Cardiac fibroblast (primary cell): ENCODE results near the gene PID1.

Experiments used
- DNase-seq, 2 donors: peaks; one replicate each; pipeline versions ENCODE4 v3.0.0 to v3.0.0-alpha.2; 2010; ENCODE audit warnings: low read depth in 2 of 2
- H3K4me3 ChIP-seq, 2 donors: replicated peaks in 1 of 2; 1 replicate in 1 of 2; 2 replicates in 1 of 2; pipeline ENCODE4 v1.5.1; 2011; ENCODE audit warnings: low read depth in 2 of 2, low read length in 2 of 2, mild to moderate bottlenecking in 2 of 2, moderate library complexity in 1 of 2
- TF ChIP-seq, protein P1 (sequence below): IDR thresholded peaks from one replicate; pipeline ENCODE4 v1.5.1; 2011; ENCODE audit warnings: low read depth, mild to moderate bottlenecking, low read length, inconsistent platforms

The PID1 gene

DNA sequence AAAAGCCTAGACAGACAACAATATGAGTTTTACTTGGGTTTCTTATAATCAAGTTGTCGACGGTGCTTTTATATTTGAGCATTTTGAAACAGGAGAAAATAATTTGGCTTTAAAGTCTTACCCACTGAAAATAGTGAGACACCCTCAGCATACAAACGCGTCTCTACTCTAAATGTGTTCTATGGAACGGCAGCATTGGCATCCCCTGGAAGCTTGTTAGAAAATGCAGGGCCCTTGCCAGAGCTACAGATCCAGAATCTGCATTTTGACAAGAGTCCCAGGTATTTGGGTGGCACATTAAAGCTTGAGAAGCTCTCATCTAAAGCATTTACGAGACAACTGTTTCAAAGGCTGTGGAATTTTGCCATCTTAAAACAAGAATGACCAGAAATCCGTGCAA is 163.5 kb downstream of the PID1 start:
- DNase-seq: no peak
- TF ChIP-seq, protein P1, sequence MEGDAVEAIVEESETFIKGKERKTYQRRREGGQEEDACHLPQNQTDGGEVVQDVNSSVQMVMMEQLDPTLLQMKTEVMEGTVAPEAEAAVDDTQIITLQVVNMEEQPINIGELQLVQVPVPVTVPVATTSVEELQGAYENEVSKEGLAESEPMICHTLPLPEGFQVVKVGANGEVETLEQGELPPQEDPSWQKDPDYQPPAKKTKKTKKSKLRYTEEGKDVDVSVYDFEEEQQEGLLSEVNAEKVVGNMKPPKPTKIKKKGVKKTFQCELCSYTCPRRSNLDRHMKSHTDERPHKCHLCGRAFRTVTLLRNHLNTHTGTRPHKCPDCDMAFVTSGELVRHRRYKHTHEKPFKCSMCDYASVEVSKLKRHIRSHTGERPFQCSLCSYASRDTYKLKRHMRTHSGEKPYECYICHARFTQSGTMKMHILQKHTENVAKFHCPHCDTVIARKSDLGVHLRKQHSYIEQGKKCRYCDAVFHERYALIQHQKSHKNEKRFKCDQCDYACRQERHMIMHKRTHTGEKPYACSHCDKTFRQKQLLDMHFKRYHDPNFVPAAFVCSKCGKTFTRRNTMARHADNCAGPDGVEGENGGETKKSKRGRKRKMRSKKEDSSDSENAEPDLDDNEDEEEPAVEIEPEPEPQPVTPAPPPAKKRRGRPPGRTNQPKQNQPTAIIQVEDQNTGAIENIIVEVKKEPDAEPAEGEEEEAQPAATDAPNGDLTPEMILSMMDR: no peak
- no peak overlapping the region for H3K4me3 ChIP-seq

DNA sequence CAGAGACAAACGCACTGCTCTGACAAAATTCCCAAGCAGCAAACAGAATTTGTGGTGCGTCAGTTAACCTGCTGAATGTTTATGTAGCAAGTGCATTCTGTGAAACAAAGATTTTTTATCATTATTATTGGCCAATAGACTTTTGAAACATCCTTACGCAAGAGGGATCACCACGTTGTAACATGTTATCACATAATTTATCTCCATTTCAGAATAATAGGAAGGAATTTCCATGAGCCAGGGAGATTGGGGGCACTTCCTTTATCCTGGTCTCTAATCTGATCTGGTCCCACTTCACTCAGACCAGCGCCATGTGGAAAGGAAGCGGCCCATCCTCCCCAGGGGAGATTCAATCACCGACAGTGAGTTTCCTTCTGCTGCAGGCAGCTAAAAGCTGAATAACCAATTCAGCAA is 166.1 kb downstream of the PID1 start:
- TF ChIP-seq, protein P1: no peak
- no peak overlapping the region for H3K4me3 ChIP-seq
- DNase-seq: peak in 1 of 2 donors; percentile 14

DNA sequence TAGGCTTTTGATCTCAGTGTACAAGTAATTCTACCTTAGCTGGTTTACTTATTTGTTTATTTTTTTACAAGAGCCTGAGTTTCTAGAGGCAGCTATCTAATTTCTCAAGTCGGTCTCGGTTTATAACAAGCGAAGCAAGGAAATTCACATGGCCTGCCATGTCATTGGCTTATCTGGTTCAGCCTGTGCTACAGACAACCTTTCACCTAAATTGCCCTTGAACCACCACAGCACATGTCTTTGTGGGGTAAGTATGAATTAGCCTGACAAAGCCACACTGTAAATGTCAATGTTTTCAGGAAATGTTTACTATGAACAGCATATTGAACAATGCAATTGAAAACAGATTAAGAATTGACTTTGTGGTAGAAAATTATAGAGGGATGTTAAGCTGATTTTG is 167.1 kb downstream of the PID1 start:
- TF ChIP-seq, protein P1: no peak
- no peak for DNase-seq
- no peak overlapping the region for H3K4me3 ChIP-seq

DNA sequence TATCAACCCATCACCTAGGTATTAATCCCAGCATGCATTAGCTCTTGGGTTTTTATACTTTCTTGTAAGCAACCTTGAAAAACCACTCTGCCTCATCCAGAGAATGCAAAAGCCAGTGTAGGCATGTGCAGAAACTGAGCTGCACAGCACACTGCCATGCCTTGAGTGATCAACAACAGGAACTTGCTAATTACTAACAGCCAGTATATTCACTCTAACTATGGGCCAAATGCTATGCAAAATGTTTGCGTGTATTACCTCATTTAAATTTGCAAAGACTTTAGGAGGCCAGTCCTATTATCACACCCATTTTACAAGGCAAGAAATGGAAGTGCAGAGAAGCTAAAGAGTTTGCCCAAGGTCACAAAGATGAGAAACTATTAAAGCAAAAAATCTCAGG is 169.8 kb downstream of the PID1 start:
- no peak for DNase-seq
- TF ChIP-seq, protein P1: no peak
- H3K4me3 ChIP-seq: no peak overlapping the region

DNA sequence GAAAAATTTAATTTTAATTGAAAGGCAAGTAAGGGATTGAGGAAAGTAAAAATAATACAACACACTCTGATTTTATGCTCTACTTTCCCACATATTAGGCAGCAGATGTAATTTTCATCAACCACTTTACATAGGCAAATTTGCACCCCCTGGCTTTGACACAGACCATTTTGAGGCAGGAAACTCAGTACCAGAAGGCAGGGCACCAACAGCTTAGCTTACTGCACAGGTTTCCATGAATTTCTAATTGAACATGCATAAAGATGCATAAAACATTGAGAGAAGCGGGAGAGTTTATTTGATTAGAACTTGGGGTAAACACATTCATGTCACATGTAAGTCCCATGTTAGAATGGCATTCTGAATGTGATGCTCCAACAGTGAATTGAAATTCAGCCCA is 171.9 kb downstream of the PID1 start:
- no peak overlapping the region for H3K4me3 ChIP-seq
- no peak for DNase-seq
- TF ChIP-seq, protein P1: no peak

DNA sequence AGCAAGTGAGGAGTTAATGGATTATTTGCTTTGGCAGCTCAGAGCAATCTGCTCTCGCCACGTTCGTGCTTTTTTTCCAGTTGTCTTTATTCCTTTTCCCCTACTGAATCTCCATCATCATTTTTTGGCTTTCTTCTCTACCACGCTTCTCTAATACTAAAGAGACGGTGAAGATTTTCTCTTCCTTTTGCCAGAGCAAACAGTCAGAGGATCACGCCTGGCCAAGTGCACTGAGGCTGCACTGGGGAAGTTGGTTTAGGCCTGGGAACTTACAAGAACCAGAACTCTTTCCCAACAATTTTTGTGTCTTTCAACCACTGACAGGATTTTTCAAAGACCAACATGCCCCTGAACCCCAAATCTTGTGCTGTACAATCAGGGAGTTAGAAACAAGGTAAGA is 172.3 kb downstream of the PID1 start:
- no peak overlapping the region for H3K4me3 ChIP-seq
- TF ChIP-seq, protein P1: no peak
- no peak for DNase-seq

DNA sequence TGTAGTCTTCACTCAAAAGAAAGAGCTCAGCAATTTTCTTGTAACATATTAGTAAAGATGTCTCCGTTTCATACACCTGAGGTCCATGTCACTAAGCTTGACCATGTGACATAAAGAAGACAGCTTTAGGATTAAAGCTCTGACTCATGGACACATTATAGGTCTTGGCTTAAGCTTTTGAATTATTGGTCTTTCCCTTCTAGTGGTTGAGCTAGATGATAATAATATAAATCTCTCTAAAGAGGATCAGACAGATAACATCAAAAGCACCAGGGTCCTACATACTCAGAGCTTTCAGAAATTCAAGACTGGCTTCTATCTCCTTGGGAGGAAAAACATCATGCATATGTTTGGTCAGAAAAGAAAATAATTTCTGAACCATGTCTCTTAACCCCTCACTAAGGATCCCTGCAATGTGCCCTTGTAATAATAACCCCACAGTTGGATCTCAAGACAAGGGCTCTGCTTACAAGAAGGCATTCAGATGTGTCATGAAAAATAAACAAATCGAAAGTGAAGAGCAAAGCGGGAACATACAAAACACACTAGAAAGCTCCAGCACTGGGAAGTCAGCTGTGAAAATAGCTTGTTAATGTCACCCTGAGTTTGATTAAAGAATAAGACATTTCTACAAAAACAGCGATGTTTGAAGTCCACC is 174.5 kb downstream of the PID1 start:
- TF ChIP-seq, protein P1: no peak
- DNase-seq: no peak
- no peak overlapping the region for H3K4me3 ChIP-seq
